Measurements from ENCODE around the gene SLC17A7. TPM values are rescaled to one million over a fixed set of nuclear protein-coding genes. Genes with fewer than 3 reads are reported as not detected.
A peak's percentile ranks its signal among the peaks of the same experiment; 100 is the strongest.

The SLC17A7 gene
- total and polyA plus RNA-seq, 2 of the 13 experiments (the other 11 are each of a cell fraction or from before 2014, with no cell fraction given): 0.32 TPM; not detected in 1

- TF ChIP-seq USF2 (IDR thresholded peaks at IDR 0.05; ENCODE audit: low read depth, low read length) (no peak), USF2 (CRISPR knock-in tag; IDR thresholded peaks at IDR 0.05; ENCODE audit: borderline replicate concordance) (peak; percentile 22; the same call in 1 of the 2 replicates), SNAPC2 (CRISPR knock-in tag; IDR thresholded peaks at IDR 0.05) (0 out of 2 replicates have a peak, but pooled peaks have one; percentile 13), POGK (CRISPR knock-in tag; conservative IDR thresholded peaks at IDR 0.05) (no peak), PRDM15 (CRISPR knock-in tag; IDR thresholded peaks at IDR 0.05) (0 out of 2 replicates have a peak, but pooled peaks have one; percentile 16), ZNF367 (CRISPR knock-in tag; IDR thresholded peaks at IDR 0.05; ENCODE audit: borderline replicate concordance) (no peak), ZNF549 (CRISPR knock-in tag; IDR thresholded peaks at IDR 0.05) (no peak), HNRNPK (IDR thresholded peaks at IDR 0.05; ENCODE audit: low read depth, low read length, poor library complexity, severe bottlenecking) (peak; percentile 33)
- TF ChIP-seq, protein P1, sequence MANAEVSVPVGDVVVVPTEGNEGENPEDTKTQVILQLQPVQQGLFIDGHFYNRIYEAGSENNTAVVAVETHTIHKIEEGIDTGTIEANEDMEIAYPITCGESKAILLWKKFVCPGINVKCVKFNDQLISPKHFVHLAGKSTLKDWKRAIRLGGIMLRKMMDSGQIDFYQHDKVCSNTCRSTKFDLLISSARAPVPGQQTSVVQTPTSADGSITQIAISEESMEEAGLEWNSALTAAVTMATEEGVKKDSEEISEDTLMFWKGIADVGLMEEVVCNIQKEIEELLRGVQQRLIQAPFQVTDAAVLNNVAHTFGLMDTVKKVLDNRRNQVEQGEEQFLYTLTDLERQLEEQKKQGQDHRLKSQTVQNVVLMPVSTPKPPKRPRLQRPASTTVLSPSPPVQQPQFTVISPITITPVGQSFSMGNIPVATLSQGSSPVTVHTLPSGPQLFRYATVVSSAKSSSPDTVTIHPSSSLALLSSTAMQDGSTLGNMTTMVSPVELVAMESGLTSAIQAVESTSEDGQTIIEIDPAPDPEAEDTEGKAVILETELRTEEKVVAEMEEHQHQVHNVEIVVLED (CRISPR knock-in tag; IDR thresholded peaks at IDR 0.05; ENCODE audit: borderline replicate concordance): peak; percentile 39; the same call in 1 of the 2 replicates
These were observed 12.5 kb upstream of the SLC17A7 start (continued) for GRCh38 chr19:49453757-49454240.
